GM04504 (cell line): ENCODE results near the gene SH2D1A.
"Not testable (repeated sequence)": the region's sequence is repeated elsewhere in the genome, so short reads cannot be mapped to it uniquely, and the experiment has no call there.

ENCODE experiments used
- DNase-seq: peaks from one replicate; pipeline ENCODE4 v3.0.0-alpha.2; 2012; ENCODE audit warnings: low read depth

SH2D1A gene

GRCh38 chrX:124346117-124346876 lies at the start of gene SH2D1A:
SH2D1A (plus strand) TSS chrX:124346563; CDS start chrX:124346643, 80 bp downstream.
- DNase-seq, result no peak

GRCh38 chrX:124299323-124299722 lies 47.0 kb upstream of the SH2D1A start:
- not testable (repeated sequence) for DNase-seq

GRCh38 chrX:124300405-124300804 lies 46.0 kb upstream of the SH2D1A start:
- DNase-seq, result no peak

- DNase-seq, result no peak
These were observed 39.0 kb upstream of the SH2D1A start for GRCh38 chrX:124307253-124307907.

- DNase-seq, result no peak
These were observed 20.6 kb upstream of the SH2D1A start for GRCh38 chrX:124325732-124326131.

GRCh38 chrX:124328765-124329164 lies 17.6 kb upstream of the SH2D1A start:
- no peak for DNase-seq

- no peak for DNase-seq
These were observed 13.6 kb upstream of the SH2D1A start, which contains the start of gene TEX13D for GRCh38 chrX:124332481-124333424. TEX13D (plus strand) TSS chrX:124332660; CDS start chrX:124332918, 258 bp downstream.

- no peak for DNase-seq
These were observed 12.5 kb upstream of the SH2D1A start for GRCh38 chrX:124333862-124334261.

- not testable (repeated sequence) for DNase-seq
These were observed 11.8 kb upstream of the SH2D1A start for GRCh38 chrX:124334555-124334954.

- DNase-seq, result no peak
These were observed 10.8 kb upstream of the SH2D1A start for GRCh38 chrX:124335598-124335997.

GRCh38 chrX:124337916-124338315 lies 8.4 kb upstream of the SH2D1A start:
- no peak for DNase-seq

GRCh38 chrX:124338733-124339514 lies 7.4 kb upstream of the SH2D1A start:
- no peak for DNase-seq

- DNase-seq, result no peak
These were observed 4.8 kb upstream of the SH2D1A start for GRCh38 chrX:124341396-124342132.

- no peak for DNase-seq
These were observed 4.0 kb upstream of the SH2D1A start for GRCh38 chrX:124342174-124342867.

- DNase-seq, result no peak
These were observed 3.3 kb upstream of the SH2D1A start for GRCh38 chrX:124343016-124343415.

- DNase-seq, result no peak
These were observed 2.1 kb upstream of the SH2D1A start for GRCh38 chrX:124344246-124344645.

- DNase-seq, result no peak
These were observed 496 bp downstream of the SH2D1A start for GRCh38 chrX:124346877-124347241.

- DNase-seq, result no peak
These were observed 879 bp downstream of the SH2D1A start for GRCh38 chrX:124347242-124347641.

GRCh38 chrX:124348182-124348581 lies 1.8 kb downstream of the SH2D1A start:
- no peak for DNase-seq

- no peak for DNase-seq
These were observed 2.6 kb downstream of the SH2D1A start for GRCh38 chrX:124348885-124349453.
